ENCODE results near the gene IL37.

DNA sequence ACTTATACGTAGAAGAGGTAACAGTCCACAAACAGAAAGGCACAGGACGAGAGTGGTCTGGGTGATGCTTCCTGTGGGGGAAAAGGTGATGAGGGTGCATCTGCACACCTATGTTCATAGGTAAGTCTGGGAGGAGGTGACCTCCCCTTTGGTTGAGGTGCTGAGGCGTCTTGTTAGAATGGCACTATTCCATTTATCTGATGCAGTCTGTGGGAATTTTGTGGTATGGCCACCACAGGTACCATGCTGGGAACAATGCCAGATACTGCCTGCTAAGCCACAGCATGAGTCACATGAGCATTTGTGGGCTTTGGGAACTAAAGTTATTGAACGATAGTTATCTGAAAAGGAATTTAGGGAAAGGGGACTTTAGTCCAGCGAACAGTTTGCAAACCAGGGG lies 27.9 kb downstream of the IL37 start:
- TF ChIP-seq ARNTL (CRISPR knock-in tag; IDR thresholded peaks at IDR 0.05; ENCODE audit: borderline replicate concordance, low read depth): no peak
- TF ChIP-seq, protein P1, sequence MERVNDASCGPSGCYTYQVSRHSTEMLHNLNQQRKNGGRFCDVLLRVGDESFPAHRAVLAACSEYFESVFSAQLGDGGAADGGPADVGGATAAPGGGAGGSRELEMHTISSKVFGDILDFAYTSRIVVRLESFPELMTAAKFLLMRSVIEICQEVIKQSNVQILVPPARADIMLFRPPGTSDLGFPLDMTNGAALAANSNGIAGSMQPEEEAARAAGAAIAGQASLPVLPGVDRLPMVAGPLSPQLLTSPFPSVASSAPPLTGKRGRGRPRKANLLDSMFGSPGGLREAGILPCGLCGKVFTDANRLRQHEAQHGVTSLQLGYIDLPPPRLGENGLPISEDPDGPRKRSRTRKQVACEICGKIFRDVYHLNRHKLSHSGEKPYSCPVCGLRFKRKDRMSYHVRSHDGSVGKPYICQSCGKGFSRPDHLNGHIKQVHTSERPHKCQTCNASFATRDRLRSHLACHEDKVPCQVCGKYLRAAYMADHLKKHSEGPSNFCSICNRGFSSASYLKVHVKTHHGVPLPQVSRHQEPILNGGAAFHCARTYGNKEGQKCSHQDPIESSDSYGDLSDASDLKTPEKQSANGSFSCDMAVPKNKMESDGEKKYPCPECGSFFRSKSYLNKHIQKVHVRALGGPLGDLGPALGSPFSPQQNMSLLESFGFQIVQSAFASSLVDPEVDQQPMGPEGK (CRISPR knock-in tag; IDR thresholded peaks at IDR 0.05; ENCODE audit: borderline replicate concordance): no peak
- TF ChIP-seq TOX (CRISPR knock-in tag; IDR thresholded peaks at IDR 0.05; ENCODE audit: borderline replicate concordance): no peak
- TF ChIP-seq, protein P2, sequence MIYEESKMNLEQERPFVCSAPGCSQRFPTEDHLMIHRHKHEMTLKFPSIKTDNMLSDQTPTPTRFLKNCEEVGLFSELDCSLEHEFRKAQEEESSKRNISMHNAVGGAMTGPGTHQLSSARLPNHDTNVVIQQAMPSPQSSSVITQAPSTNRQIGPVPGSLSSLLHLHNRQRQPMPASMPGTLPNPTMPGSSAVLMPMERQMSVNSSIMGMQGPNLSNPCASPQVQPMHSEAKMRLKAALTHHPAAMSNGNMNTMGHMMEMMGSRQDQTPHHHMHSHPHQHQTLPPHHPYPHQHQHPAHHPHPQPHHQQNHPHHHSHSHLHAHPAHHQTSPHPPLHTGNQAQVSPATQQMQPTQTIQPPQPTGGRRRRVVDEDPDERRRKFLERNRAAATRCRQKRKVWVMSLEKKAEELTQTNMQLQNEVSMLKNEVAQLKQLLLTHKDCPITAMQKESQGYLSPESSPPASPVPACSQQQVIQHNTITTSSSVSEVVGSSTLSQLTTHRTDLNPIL (CRISPR knock-in tag; IDR thresholded peaks at IDR 0.05; ENCODE audit: low read depth): no peak
- TF ChIP-seq BACH2 (CRISPR knock-in tag; IDR thresholded peaks at IDR 0.05; ENCODE audit: borderline replicate concordance): no peak
- TF ChIP-seq, protein P3, sequence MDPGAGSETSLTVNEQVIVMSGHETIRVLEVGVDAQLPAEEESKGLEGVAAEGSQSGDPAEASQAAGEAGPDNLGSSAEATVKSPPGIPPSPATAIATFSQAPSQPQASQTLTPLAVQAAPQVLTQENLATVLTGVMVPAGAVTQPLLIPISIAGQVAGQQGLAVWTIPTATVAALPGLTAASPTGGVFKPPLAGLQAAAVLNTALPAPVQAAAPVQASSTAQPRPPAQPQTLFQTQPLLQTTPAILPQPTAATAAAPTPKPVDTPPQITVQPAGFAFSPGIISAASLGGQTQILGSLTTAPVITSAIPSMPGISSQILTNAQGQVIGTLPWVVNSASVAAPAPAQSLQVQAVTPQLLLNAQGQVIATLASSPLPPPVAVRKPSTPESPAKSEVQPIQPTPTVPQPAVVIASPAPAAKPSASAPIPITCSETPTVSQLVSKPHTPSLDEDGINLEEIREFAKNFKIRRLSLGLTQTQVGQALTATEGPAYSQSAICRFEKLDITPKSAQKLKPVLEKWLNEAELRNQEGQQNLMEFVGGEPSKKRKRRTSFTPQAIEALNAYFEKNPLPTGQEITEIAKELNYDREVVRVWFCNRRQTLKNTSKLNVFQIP (CRISPR knock-in tag; IDR thresholded peaks at IDR 0.05; ENCODE audit: borderline replicate concordance, low read depth): no peak
- no peak for TF ChIP-seq ISL1 (CRISPR knock-in tag; IDR thresholded peaks at IDR 0.05)
- TF ChIP-seq ZFP30 (CRISPR knock-in tag; IDR thresholded peaks at IDR 0.05): no peak
- TF ChIP-seq CSDC2 (CRISPR knock-in tag; IDR thresholded peaks at IDR 0.05): no peak
- no peak for TF ChIP-seq ZNF70 (CRISPR knock-in tag; IDR thresholded peaks at IDR 0.05)
- TF ChIP-seq TCF4 (CRISPR knock-in tag; IDR thresholded peaks at IDR 0.05; ENCODE audit: borderline replicate concordance): no peak
- TF ChIP-seq, protein P4, sequence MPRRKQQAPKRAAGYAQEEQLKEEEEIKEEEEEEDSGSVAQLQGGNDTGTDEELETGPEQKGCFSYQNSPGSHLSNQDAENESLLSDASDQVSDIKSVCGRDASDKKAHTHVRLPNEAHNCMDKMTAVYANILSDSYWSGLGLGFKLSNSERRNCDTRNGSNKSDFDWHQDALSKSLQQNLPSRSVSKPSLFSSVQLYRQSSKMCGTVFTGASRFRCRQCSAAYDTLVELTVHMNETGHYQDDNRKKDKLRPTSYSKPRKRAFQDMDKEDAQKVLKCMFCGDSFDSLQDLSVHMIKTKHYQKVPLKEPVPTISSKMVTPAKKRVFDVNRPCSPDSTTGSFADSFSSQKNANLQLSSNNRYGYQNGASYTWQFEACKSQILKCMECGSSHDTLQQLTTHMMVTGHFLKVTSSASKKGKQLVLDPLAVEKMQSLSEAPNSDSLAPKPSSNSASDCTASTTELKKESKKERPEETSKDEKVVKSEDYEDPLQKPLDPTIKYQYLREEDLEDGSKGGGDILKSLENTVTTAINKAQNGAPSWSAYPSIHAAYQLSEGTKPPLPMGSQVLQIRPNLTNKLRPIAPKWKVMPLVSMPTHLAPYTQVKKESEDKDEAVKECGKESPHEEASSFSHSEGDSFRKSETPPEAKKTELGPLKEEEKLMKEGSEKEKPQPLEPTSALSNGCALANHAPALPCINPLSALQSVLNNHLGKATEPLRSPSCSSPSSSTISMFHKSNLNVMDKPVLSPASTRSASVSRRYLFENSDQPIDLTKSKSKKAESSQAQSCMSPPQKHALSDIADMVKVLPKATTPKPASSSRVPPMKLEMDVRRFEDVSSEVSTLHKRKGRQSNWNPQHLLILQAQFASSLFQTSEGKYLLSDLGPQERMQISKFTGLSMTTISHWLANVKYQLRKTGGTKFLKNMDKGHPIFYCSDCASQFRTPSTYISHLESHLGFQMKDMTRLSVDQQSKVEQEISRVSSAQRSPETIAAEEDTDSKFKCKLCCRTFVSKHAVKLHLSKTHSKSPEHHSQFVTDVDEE (CRISPR knock-in tag; IDR thresholded peaks at IDR 0.05): no peak

Measured in SK-N-SH treated with all-trans-retinoic acid at 6 μM for 48 hours (cell line).